HG03571 (cell line): ENCODE measurements around the gene JPH3.
"Not testable (repeated sequence)": the region's sequence is repeated elsewhere in the genome, so short reads cannot be mapped to it uniquely, and the experiment has no call there.

Experiments used
- ATAC-seq: cut with Tn5 transposase; IDR thresholded peaks from one replicate; pipeline ENCODE4 v1.9.1; 2021; ENCODE audit not compliant: unreplicated experiment

JPH3 gene

DNA sequence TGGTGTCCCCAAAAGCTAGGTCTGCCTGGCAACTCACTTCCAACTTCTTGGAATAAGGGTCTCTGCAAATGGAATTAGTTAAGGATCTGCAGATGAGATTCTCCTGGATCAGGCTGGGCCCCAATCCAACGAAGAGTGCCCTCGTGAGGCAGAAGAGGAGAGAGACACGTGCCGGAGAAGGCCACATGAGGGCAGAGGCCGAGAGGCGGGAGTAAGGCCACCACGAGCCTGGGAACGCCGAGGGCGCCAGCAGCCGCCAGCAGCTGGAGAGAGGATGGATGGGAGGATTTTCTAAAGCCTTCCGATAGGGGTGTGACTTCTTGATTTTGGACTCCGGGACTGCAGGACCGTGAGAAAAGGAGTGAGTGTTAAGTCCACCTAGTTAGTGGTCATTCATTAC is 76.3 kb downstream of the JPH3 start:
- no peak for ATAC-seq

DNA sequence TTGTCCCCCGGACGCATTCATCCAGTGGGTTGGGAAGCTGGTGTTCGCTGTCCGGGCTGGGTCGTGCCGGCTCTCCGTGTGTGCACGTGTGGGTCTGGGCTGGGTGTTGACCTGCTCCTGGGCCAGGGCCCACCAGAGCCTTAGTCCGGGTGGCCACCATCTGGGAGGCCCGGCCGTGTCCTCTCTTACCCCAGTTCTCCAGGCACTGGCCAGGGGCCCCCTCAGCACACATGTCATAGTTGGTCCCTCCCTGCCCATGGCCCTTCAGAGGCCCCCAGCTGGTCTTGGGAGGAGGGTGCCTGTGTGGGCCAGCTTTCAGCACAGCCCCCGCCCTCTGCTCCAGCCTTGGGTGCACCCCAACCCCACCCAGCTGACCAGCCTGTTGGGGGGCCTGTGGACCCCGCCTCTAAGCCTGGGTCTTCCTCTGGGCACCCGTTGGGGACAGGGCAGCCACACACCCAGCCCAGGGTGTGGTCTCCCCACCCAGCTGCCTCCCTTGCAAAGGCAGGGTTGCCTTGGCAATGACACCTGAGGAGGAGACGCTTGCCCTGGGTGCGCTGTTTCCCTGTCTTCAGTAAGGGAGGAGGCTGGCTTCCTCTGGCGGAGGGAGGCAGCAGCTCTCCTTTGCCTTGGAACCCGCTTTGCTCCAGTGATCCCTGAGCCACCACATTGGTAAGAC is 77.4 kb downstream of the JPH3 start:
- ATAC-seq = no peak

DNA sequence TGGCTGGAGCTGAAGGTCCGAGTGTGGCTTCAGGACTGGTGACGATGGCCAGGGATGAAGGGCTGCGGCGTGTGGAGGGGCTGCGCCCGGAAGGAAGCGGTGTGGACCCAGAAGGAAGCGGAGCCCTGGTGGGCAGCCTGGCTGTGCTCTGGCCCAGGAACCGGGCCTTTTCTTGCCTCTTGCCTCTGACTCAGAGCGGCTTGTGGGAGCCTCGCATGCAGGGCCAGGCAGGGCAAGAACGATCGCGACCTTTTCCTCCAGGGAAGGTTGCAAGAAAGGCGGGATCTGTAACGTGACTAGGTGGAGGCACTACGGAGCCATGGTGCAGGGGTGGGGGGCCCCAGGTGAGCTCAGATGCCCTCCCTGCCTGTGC is 78.0 kb downstream of the JPH3 start:
- ATAC-seq = no peak

DNA sequence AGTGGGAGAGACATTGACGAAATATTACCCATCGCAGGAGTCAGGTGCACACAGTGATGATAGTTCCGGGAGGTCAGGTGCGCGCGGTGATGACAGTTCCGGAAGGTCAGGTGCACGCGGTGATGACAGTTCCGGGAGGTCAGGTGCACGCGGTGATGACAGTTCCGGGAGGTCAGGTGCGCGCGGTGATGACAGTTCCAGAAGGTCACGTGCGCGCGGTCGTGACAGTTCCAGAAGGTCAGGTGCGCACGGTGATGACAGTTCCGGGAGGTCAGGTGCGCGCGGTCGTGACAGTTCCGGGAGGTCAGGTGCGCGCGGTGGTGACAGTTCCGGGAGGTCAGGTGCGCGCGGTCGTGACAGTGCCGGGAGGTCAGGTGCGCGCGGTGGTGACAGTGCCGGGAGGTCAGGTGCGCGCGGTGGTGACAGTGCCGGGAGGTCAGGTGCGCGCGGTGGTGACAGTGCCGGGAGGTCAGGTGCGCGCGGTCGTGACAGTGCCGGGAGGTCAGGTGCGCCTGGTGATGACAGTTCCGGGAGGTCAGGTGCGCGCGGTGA is 78.8 kb downstream of the JPH3 start:
- ATAC-seq = not testable (repeated sequence)

DNA sequence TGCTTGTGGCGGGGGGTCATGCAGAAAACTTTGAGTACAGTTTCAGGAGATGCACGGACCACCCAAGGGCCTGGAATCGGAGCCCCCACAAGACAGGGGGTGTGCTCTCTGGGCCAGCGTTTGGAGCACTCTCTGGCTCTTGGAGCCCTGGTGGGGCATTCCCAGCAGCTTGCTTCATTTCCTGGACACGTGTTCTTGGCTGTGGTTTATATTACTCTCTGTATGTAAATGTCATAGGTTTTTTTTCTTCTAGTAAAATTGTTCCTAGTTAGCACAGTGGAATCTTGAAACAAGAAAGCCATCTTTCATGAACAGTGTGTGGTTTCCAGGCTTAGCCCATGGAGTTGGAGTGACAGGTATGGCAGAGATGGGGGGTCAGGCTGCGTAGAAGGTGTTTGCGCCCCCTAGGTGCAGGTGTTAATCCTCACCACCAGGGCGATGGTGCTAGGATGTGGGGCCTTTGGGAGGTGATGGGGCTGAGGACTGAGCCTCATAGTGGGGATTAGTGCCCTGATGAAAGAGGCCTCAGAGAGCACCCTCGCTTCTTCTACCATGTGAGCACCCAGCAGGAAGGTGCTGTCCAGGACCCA is 79.8 kb downstream of the JPH3 start:
- ATAC-seq = no peak

DNA sequence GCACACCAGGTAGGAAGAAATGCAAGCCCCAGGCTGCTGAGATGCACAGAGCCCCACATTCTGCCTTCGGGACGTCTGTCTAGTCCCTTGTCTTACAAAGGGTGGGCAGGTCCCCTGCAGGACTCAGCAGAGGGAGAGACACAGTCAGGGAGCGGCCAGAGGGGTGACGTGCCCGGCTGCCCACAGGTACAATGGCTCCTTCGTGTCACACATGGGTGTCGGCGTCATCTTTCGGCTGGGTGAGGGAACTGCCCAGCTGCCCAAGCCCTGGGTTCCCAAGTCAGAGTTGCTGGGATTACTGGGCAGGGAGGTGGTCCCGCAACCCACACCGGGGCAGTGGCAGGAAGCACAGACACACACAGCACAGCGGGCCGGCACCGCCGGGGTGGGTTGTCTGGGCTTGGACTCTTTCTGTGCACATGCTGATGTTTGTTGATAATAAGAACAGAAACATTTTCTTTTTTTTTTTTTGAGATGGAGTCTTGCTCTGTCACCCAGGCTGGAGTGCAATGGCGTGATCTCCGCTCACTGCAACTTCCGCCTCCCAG is 80.6 kb downstream of the JPH3 start:
- no peak for ATAC-seq

DNA sequence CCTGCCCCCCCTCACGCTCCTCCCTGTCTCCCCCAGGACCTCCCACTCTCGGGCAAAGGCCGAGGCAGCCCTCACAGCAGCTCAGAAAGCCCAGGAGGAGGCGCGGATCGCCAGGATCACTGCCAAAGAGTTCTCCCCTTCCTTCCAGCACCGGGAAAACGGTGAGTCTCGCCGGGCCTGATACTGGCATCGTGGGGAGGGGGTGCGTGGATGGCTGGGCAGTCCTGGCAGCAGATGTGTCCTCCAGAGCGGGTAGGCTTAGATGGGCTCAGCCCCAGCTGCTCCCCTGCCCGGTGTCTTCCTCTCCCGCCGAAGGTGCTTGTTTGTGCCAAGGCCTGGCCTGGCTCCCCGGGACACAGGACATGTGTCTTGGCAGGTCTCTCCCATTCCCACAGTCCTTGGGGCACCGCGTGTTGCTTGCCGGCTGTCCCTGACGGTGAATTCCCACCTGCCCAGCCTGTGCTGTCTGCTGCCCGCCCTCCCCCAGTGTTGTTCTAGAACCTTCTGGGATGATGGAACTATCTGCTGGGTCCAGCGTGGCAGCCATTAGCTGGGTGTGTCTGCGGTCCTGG is 81.9 kb downstream of the JPH3 start:
- no peak for ATAC-seq

DNA sequence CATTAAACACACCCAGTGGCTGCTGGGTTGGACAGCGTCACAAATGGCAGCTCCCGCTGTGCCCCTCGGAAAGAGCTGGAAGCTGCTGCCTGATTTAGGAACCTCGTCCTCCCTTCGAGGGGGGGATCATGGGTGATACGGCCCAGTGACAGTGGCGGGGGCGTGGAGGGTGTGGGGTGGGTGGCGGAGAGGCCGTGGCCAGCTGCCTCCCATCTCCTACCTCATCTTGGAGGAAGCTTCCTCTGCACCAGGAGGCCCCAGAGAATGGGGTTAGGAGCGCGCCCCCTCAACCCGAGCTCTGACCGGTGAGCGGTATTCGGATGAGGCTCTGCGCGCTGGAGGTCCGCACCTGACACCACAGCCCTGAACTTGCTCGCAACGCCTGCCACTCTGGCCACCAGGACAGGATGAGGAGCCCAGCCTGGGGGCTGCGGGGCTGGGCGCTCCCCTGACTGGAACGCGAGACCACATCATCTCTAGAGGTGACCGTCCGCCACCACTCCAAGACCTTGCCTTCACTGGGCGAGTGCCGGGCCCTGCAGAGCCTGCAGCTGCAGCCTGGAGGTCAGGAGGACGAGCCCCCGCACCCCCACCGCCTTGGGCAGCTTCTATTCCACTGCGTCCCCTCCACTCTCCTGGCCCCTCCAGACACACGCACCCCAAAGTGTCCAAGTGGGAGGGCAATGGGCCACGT is 82.5 kb downstream of the JPH3 start:
- ATAC-seq = no peak

DNA sequence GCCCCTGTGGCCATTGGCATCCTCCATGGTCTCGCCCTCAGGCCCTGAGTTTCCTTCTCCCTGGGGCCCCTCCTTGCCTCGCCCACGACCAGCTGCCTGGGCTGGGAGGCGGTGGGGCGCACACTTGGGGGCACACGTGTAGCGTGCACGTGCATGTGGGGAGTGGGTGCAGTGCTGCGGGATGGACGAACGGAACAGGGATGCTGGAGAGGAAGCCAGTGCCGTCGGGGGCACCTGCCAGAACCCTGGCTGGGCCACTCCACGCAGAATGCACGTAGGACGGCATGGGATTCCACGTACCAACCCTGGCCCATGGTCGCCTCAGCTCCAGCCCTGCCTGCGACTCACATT is 83.1 kb downstream of the JPH3 start:
- ATAC-seq = no peak

DNA sequence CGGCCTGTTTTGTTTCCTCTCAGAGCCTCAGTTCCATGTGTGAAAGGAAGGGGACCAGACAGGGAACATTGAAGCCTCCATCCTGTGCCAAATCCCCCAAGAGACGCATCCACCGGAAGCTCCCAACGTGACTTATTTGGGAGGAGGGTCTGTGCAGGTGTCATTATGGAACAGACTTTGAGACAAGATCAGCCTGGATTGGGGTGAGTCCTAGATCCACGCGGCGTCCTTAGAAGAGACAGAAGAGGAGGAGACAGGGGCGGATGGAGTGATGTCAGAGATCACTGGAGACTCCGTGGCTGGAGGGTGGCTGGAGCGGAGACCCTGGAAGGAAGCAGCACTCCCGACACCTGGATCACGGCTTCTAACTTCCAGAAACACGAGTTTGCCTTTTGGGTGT is 83.5 kb downstream of the JPH3 start:
- ATAC-seq = no peak

DNA sequence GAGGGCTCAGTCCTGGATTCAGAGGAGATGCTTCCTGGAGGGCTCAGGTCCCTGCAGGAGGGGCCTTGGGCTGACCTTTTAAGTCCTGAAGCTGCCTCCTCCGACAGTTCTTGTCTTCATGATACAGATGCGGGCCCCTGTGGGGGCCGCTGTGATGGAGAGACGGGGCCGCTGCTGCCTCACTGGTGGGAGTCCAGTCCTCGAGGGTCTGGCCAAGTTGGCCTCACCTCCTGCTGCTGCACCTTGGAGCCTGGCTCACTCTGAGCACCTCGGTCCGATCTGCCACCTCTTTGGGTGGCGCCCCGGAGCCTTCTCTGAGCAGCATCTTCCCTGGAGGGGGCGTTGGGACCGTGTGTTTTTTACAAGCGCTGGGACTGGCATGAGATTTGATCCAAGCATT is 84.4 kb downstream of the JPH3 start:
- ATAC-seq = no peak

DNA sequence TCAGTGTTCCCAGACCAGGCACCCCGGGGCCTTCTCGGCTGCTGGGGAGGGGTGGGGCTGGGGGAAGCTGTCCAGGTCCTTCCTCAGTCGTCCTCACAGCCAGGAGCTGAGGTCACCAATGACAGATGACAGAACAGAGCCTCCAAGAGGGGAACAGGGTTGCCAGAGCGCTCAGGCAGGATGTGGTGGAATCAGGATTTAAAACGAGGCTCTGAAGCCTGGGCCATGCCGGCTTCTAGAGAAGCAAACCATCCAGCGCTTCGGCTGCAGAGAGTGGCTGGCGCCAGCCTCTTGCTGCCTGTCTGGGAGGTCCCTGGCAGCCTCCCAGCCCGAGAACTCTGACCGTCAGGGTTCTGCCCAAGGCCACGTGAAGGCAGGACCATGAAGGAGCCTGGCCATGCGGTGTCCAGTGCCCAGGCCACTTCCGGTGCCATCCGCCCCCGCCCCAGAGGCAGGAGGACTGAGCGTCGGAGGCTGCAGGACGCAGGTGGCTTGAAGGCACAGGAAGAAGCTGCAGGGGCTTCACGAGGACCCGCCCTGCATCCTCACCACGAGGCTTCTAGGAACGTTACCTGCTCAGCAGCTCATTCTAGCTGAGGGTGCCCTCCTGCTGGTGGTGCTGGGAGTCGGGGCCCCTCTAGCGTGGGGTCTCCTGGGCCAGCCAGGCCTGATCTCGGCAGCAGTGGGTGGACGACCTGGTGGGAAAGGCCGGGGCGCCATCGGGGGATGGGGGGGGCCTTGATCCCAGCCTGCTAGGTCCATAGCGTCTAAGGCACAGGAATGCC is 85.0 kb downstream of the JPH3 start:
- ATAC-seq = no peak

DNA sequence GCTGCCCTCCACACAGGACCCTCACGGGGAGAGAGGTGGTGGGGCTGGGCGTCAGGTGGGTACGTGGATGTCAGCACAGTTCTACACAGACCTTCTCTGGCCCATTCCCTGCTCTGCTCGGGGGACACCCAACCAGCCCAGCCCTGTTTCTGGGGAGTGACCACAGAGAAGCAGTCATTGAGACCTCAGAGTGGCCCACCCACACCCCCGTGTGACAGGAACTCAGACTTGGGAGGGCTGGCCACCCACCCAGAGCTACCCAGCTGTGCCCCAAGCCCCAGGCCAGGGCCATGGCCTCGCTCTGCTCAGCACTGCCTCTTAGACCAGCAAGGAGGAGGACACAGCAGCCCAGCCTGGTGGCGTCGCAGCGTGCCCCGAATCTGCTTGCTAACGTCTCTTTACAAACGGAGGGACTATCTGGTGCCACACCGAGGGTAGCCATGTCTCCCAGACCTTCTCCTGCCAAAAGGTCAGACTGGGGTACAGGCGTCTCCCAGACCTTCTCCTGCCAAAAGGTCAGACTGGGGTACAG is 85.8 kb downstream of the JPH3 start:
- ATAC-seq = no peak

DNA sequence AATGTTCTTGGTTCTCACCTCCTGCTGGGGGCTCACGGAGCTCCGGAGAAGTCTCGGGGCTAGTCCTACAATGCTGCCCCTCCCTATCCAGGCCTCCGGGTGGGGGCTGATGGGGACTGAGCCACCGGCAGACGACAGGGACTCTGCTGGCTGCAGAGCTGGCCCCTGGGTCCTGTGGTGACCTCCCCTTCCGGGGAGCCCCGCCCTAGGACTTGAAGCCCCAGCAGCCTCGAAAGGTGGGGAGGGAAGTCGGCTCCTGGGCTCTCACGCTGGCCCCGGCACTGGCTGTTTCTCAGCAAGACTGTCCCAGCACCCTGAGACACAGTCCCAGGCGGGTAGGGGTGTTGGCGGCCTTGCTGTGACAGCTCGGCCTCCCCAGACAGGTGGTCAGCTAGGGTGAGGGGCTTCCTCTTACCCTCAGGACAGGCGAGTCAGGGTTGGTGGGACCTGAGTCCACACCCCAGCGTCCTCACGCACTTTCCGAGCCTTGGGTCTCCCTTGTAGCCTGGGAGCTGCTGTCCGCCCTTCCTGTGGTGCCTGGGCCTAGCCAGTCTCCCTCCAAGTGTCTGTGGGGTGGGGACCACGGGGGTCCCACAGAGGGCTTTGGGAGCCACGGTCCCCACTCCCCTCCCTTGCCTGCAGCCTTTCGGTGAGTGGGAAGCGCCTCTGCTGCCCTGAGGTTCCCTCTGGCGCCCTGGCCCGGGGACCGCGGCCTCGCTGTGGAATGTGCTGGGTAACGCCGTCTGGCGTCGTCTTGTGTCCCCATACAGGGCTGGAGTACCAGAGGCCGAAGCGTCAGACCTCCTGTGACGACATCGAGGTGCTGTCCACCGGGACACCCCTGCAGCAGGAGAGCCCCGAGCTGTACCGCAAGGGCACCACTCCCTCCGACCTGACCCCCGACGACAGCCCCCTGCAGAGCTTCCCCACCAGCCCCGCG is 86.8 kb downstream of the JPH3 start:
- no peak for ATAC-seq

DNA sequence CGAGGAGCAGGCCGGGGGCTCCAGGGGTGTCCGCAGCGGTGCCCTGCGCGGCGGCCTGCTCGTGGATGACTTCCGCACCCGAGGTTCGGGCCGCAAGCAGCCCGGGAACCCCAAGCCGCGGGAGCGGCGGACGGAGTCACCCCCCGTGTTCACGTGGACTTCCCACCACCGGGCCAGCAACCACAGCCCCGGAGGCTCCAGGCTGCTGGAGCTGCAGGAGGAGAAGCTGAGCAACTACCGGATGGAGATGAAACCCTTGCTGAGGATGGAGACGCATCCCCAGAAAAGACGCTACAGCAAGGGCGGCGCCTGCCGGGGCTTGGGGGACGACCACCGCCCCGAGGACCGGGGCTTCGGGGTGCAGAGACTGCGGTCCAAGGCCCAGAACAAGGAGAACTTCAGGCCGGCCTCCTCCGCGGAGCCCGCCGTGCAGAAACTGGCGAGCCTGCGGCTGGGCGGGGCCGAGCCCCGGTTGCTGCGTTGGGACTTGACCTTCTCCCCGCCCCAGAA is 87.7 kb downstream of the JPH3 start:
- ATAC-seq = no peak

DNA sequence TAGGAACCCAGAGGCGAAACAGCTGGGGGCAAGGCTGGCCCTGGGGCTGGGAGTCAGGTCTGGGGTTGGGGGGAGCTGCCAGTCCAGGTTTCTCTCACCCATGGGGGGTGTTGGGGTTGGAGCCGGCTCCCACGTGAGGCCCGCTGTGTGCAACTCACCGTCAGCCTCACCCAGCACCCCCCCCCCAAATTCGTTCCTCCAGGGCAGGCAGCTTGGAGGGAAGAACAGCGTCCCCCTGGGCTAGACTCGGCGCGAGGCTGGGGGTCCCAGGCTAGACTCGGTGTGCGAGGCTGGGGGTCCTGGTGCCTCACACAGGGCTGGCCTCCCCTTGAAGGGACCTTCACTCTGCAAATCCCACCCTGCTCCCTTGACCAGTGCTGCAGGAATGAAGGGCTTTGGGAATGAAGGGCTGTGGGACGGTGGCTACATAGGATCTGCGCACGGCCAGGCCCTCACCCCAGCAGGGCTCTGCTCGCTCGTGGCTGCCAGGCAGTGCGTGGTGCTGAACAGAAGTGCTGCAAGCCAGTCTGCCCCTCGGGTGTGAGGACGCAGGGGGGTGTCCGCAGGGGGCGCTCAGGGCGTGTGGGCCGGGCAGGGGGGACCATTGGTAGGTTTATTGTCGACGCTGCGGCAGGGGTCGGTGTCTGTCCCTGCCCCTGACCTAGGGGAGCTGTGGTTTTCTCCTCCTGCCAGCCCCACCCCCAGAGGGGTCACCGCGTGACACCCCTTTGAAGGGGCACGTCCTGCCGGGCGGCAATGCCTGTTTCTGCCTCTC is 88.8 kb downstream of the JPH3 start:
- no peak for ATAC-seq

DNA sequence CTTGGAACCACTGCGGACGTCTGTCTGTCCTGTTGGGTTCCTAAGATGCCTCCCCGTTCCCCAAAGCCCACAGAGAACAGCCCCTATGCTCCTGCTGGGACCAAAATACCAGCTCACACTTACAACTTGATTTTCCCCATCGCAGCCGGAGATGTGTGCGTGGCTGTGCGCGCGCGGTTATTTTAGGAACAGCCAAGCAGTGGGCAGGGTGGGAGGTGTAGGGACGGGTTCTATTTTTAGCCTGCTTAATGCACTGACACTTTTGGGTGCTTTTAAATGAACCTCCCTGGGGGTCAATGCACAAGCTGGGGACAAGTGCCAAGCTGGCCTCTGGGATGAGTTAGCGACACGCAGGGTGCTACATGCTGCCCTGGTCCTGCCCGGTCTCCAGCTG is 89.4 kb downstream of the JPH3 start:
- ATAC-seq = no peak

DNA sequence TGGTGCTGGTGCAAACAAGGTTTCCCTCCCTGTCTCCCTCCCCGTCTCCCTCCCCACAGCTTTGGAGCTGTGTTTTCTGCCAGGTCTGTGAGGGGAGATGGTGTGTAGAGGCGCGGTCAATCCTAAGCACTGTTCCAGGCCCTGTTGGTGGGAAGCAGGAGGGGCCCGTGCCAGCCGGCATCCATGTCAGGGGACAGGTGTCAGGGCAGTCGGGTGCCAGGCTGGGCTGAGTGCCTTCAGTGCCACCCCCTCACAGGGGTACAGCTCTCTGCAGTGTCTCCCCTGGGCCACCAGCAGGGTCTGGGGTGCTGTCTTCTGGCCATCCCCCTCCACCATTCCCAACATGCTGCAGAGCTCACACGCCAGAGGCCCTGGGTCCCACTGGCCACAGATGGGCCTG is 89.9 kb downstream of the JPH3 start:
- ATAC-seq = no peak

DNA sequence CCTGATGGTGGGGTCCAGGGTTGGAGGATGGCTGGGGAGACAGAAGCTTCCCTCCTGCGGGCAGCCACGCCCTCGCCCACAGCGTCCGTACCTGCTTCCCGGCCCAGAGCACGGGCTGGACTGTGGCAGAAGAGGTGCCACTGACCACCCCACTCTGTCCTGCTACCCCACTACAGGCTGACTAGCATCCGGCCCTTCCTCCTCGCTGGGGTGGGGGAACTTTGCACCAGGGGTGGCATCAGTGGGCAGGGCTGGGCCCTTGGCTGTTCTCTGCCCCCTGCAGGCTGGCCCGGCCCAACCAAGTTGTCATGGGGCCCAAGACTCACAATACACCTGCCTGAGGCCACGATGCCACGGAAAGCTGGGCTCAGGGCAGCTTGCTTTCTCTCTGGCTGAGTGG is 90.4 kb downstream of the JPH3 start:
- ATAC-seq = no peak
